B cell (primary cell): ENCODE data around the gene PSMG1.

Experiments
- CTCF ChIP-seq: fragments of 200-600 bp; IDR thresholded peaks from one replicate; pipeline ENCODE4 v1.8.0; 2022; ENCODE audit warnings: antibody characterized with exemption, mild to moderate bottlenecking
- EZH2 ChIP-seq: IDR thresholded peaks from 2 replicates; pipeline ENCODE4 v1.6.1; 2012; ENCODE audit warnings: borderline replicate concordance, low read depth, mild to moderate bottlenecking, moderate library complexity, low read length; ENCODE audit not compliant: insufficient read depth, poor library complexity, severe bottlenecking

DNA sequence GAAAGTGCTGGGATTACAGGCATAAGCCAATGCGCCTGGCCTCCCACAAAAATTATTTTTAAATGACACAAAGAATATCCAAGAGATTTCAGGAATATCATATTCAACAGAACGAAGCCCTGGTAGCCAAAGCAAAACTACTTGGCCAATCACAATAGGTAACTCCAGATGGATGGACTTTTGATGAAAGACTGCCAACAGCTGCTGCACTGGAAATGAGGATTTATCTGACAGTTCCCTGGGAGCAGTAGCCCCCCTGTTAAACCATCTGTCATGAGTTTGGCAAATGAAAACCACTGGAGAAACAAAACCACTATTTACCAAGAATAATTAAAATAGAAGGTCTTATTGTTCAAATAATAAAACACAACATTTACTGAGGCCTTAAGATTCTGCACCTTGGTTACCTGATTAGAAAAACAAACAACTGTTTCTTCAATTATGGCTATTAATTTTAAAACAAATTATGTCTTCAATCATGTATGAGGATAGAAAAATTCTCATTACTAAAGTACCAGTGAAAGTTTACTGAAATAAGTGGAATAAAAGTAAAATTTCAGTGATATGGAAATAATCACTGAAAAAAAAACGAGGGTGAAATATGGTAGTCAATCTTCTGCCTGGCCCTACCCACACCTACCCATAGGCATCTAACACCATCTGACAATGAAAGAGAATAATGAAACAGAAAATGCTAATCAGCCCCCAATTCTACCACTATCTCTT, 34.3 kb upstream of the PSMG1 start:
- TF ChIP-seq CTCF = no peak
- TF ChIP-seq EZH2 = no peak
